Neural progenitor cell (in vitro differentiated cells): ENCODE data around the gene NEAT1.

Experiments used
- EZH2 ChIP-seq: fragments of 200-600 bp; sonication (generic); IDR thresholded peaks from 2 replicates; pipeline ENCODE4 v1.6.1; 2017; ENCODE audit warnings: antibody characterized with exemption, mild to moderate bottlenecking, moderate library complexity
- TF ChIP-seq, protein P1 (sequence below): fragments of 200-600 bp; sonication (generic); IDR thresholded peaks from 2 replicates; pipeline ENCODE4 v1.5.1; 2017; ENCODE audit warnings: antibody characterized with exemption, mild to moderate bottlenecking

- TF ChIP-seq, protein P1, sequence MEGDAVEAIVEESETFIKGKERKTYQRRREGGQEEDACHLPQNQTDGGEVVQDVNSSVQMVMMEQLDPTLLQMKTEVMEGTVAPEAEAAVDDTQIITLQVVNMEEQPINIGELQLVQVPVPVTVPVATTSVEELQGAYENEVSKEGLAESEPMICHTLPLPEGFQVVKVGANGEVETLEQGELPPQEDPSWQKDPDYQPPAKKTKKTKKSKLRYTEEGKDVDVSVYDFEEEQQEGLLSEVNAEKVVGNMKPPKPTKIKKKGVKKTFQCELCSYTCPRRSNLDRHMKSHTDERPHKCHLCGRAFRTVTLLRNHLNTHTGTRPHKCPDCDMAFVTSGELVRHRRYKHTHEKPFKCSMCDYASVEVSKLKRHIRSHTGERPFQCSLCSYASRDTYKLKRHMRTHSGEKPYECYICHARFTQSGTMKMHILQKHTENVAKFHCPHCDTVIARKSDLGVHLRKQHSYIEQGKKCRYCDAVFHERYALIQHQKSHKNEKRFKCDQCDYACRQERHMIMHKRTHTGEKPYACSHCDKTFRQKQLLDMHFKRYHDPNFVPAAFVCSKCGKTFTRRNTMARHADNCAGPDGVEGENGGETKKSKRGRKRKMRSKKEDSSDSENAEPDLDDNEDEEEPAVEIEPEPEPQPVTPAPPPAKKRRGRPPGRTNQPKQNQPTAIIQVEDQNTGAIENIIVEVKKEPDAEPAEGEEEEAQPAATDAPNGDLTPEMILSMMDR, result peak; percentile 50
- TF ChIP-seq EZH2, result no peak
These were observed 48.9 kb downstream of the NEAT1 start for GRCh38 chr11:65471447-65471891.
